ENCODE measurements around the gene SMCR8. TPM values are rescaled to one million over a fixed set of nuclear protein-coding genes. Genes with fewer than 3 reads are reported as not detected.

The SMCR8 gene
- total RNA-seq, 1 donor from 2014 or later, result 8.9 TPM

DNA sequence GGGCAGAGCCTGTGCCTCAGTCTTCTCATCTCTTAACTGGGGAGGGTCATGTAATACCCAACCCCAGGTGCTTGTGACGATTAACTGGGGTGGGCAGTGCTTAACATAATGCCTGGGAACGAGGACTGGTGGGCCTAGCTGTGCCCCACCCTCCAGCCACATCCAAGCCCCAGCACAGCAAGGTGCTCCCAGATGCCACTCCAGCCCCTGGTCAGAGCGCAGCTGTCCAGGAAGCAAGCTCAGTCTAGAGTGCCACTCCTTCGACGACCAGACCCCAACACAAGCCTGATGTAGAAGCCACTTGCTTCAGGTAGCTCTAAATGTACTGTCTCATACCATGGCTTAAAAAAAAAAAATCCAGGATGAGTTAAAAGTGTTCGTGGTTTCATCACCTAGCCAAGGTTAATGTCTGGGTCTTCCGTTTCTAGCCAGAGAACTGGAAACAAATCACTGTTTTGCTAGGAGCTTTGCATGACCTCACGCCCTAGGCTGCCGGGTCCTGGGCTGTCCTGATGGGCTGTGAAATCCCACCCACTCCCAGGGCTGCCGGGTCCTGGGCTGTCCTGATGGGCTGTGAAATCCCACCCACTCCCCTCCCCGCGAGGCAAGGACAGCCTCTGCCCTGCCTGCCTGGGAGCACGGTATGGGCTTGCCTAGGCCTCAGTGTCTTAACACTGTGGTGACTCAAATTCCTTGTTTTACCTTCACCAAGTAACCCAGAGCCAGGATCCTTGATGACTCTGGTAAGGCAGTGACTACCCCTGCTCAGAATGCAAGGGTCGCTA lies 47.0 kb upstream of the SMCR8 start:
- H3K9ac ChIP-seq, result no peak overlapping the region
- no peak overlapping the region for H2AFZ ChIP-seq (replicated peaks)
- H3K36me3 ChIP-seq, result no peaks in the 10 kb centered on the region
- H3K9me3 ChIP-seq (ENCODE audit: low read depth), result no peaks in the 10 kb centered on the region
- Mint-ChIP-seq H3K27ac (peak overlapping the region; percentile 74), H3K27me3 (ENCODE audit: insufficient read depth, low read depth) (peaks cover 10% of the 10 kb centered on the region), H3K36me3 (peaks cover 9% of the 10 kb centered on the region), H3K4me1 (peaks cover 6% of the 10 kb centered on the region), H3K9me3 (no peaks in the 10 kb centered on the region), H3K4me3 (no peak overlapping the region)
- H3K27ac ChIP-seq, result peak overlapping the region; percentile 9
- H3K4me2 ChIP-seq, result peak overlapping the region; percentile 2
- no peak for TF ChIP-seq EZH2phosphoT487 (IDR thresholded peaks at IDR 0.05)
- no peak for TF ChIP-seq CTCF (IDR thresholded peaks at IDR 0.05)
- no peak for TF ChIP-seq EZH2 (IDR thresholded peaks at IDR 0.05)
- H3K27me3 ChIP-seq, result no peaks in the 10 kb centered on the region
- H4K20me1 ChIP-seq (ENCODE audit: low read depth), result peaks cover 6% of the 10 kb centered on the region
- H3K4me1 ChIP-seq, result peaks cover 7% of the 10 kb centered on the region
- DNase-seq (ENCODE audit: low spot score), result peak; percentile 51
- H3K79me2 ChIP-seq (ENCODE audit: low read depth), result no peaks in the 10 kb centered on the region
- H3F3A ChIP-seq (ENCODE audit: low read depth), result peaks cover 19% of the 10 kb centered on the region
- H3K4me3 ChIP-seq, result no peak overlapping the region

DNA sequence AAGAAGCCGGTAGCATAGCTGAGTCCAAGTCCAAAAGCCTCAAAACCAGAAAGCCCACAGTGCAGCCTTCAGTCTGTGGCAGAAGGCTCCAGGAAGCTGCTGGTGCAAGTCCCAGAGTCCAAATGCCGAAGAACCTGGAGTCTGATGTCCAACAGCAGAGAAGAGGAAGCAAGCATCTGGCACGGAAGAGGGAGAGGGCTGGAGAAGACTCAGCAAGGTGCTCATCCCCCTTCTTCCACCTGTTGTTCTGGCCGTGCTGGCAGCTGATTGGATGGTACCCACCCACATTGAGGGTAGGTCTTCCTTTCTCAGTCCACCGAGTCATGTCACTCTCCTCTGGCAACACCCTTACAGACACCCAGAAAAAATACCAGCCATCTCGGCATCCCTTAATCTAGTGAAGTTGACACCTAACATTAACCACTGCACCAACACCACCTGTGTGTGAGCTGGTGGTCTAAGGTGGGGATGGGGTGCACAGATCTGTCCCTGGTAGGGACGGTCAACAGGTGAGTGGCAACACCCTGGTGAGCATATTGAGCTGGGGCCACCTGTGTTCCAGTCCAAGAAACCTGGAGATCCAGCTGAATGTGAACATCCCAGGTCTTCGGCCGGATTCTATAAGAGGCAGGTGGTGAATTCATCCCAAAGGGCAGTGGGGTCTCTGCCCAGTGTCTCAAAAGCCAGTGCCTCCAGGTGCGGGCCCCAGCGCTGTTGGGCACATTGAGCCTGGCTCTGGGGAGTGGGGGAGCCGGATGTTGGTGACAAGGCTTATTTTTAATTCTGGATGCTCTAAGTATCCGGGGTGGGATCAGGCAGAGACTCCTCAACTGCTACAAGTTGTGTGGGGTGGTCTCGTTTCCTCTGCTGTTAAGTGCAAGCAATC lies 44.8 kb upstream of the SMCR8 start:
- Mint-ChIP-seq H3K27me3 (ENCODE audit: insufficient read depth, low read depth) (peaks cover 7% of the 10 kb centered on the region), H3K27ac (peak overlapping the region; percentile 25), H3K9me3 (no peaks in the 10 kb centered on the region), H3K4me3 (peak overlapping the region; percentile 27), H3K36me3 (peaks cover 9% of the 10 kb centered on the region), H3K4me1 (peaks cover 6% of the 10 kb centered on the region)
- Histone ChIP-seq H3K4me2 (no peak overlapping the region), H4K20me1 (ENCODE audit: low read depth) (peaks cover 6% of the 10 kb centered on the region), H3K79me2 (ENCODE audit: low read depth) (no peaks in the 10 kb centered on the region), H3K4me1 (peaks cover 7% of the 10 kb centered on the region), H3K9me3 (ENCODE audit: low read depth) (no peaks in the 10 kb centered on the region), H3K36me3 (no peaks in the 10 kb centered on the region), H3K4me3 (no peak overlapping the region), H2AFZ (replicated peaks) (no peak overlapping the region), H3K9ac (no peak overlapping the region), H3K27me3 (no peaks in the 10 kb centered on the region), H3F3A (ENCODE audit: low read depth) (peaks cover 19% of the 10 kb centered on the region), H3K27ac (peak overlapping the region; percentile 31)
- TF ChIP-seq EZH2 (IDR thresholded peaks at IDR 0.05), result no peak
- TF ChIP-seq EZH2phosphoT487 (IDR thresholded peaks at IDR 0.05), result no peak
- no peak for TF ChIP-seq CTCF (IDR thresholded peaks at IDR 0.05)
- DNase-seq (ENCODE audit: low spot score), result no peak

GRCh38 chr17:18277076-18277475 lies 38.0 kb upstream of the SMCR8 start:
- no peaks in the 10 kb centered on the region for H3K79me2 ChIP-seq (ENCODE audit: low read depth)
- H3K36me3 ChIP-seq, result no peaks in the 10 kb centered on the region
- Mint-ChIP-seq H3K4me3 (no peak overlapping the region), H3K9me3 (no peaks in the 10 kb centered on the region), H3K36me3 (peaks cover 25% of the 10 kb centered on the region), H3K27ac (no peak overlapping the region), H3K4me1 (no peaks in the 10 kb centered on the region), H3K27me3 (ENCODE audit: insufficient read depth, low read depth) (no peaks in the 10 kb centered on the region)
- H3K9ac ChIP-seq, result no peak overlapping the region
- no peak overlapping the region for H3K4me2 ChIP-seq
- H3F3A ChIP-seq (ENCODE audit: low read depth), result peaks cover 3% of the 10 kb centered on the region
- H2AFZ ChIP-seq (replicated peaks), result no peak overlapping the region
- H3K27ac ChIP-seq, result no peak overlapping the region
- H3K9me3 ChIP-seq (ENCODE audit: low read depth), result no peaks in the 10 kb centered on the region
- no peak overlapping the region for H3K4me3 ChIP-seq
- H3K27me3 ChIP-seq, result no peaks in the 10 kb centered on the region
- H4K20me1 ChIP-seq (ENCODE audit: low read depth), result peaks cover 4% of the 10 kb centered on the region
- DNase-seq (ENCODE audit: low spot score), result no peak
- TF ChIP-seq EZH2phosphoT487 (IDR thresholded peaks at IDR 0.05), result no peak
- TF ChIP-seq EZH2 (IDR thresholded peaks at IDR 0.05), result no peak
- no peak for TF ChIP-seq CTCF (IDR thresholded peaks at IDR 0.05)
- H3K4me1 ChIP-seq, result no peaks in the 10 kb centered on the region
